HepG2 (cell line): ENCODE measurements around the gene GART. TPM values are rescaled to one million over a fixed set of nuclear protein-coding genes. Genes with fewer than 3 reads are reported as not detected.
A peak's percentile ranks its signal among the peaks of the same experiment; 100 is the strongest.

Experiments
- ELF4 ChIP-seq: sonication (generic); formaldehyde crosslinking; IDR thresholded peaks from 2 replicates; pipeline ENCODE4 v1.5.0; 2020; ENCODE audit warnings: missing genetic modification reagents, mild to moderate bottlenecking, moderate library complexity, borderline replicate concordance
- KDM1A ChIP-seq: IDR thresholded peaks from 2 replicates; pipeline ENCODE4 v1.6.1; 2016; ENCODE audit warnings: missing compliant biosample characterization
- KDM5B ChIP-seq: sonication (generic); formaldehyde crosslinking; IDR thresholded peaks from 2 replicates; pipeline ENCODE4 v1.4.0; 2020; ENCODE audit warnings: missing genetic modification reagents, mild to moderate bottlenecking, borderline replicate concordance
- KLF12 ChIP-seq: sonication (generic); formaldehyde crosslinking; IDR thresholded peaks from 2 replicates; pipeline ENCODE4 v1.4.0; 2020; ENCODE audit warnings: missing genetic modification reagents, borderline replicate concordance
- SALL2 ChIP-seq: sonication (generic); formaldehyde crosslinking; IDR thresholded peaks from 2 replicates; pipeline ENCODE4 v1.8.1; 2023; ENCODE audit warnings: mild to moderate bottlenecking, missing genetic modification reagents, inconsistent platforms
- SNAPC2 ChIP-seq: sonication (generic); formaldehyde crosslinking; IDR thresholded peaks from 2 replicates; pipeline ENCODE4 v1.8.1; 2022; ENCODE audit warnings: mild to moderate bottlenecking, missing genetic modification reagents
- SP1 ChIP-seq, 2 experiments: fragments of 450-650 bp in 1 of 2; sonication (generic) in 1 of 2; formaldehyde crosslinking in 1 of 2; IDR thresholded peaks; 2 replicates each; pipeline versions ENCODE4 v1.4.0 to v1.6.1; 2016 to 2020; ENCODE audit warnings: missing genetic modification reagents in 1 of 2
- TOPORS ChIP-seq: sonication (generic); formaldehyde crosslinking; IDR thresholded peaks from 2 replicates; pipeline ENCODE4 v1.8.0; 2023; ENCODE audit warnings: mild to moderate bottlenecking, missing genetic modification reagents
- YY1 ChIP-seq: IDR thresholded peaks from 2 replicates; pipeline ENCODE4 v1.6.1; 2011; ENCODE audit warnings: low read length, low read depth, moderate library complexity, mild to moderate bottlenecking; ENCODE audit not compliant: insufficient read depth, insufficient replicate concordance
- ZBTB39 ChIP-seq: sonication (generic); formaldehyde crosslinking; IDR thresholded peaks from 2 replicates; pipeline ENCODE4 v1.5.0; 2020; ENCODE audit warnings: missing genetic modification reagents
- ZKSCAN1 ChIP-seq: fragments of 150-350 bp; IDR thresholded peaks from 2 replicates; pipeline ENCODE4 v1.6.1; 2014; ENCODE audit warnings: low read length
- ZNF274 ChIP-seq: sonication (generic); formaldehyde crosslinking; IDR thresholded peaks from 2 replicates; pipeline ENCODE4 v1.5.1; 2020; ENCODE audit warnings: mild to moderate bottlenecking, missing genetic modification reagents
- ZNF280B ChIP-seq: sonication (generic); formaldehyde crosslinking; IDR thresholded peaks from 2 replicates; pipeline ENCODE4 v1.5.0; 2020; ENCODE audit warnings: missing genetic modification reagents, mild to moderate bottlenecking, borderline replicate concordance
- ZNF30 ChIP-seq: sonication (generic); formaldehyde crosslinking; IDR thresholded peaks from 2 replicates; pipeline ENCODE4 v1.5.0; 2020; ENCODE audit warnings: mild to moderate bottlenecking, missing genetic modification reagents
- ZNF318 ChIP-seq: sonication (generic); formaldehyde crosslinking; IDR thresholded peaks from 2 replicates; pipeline ENCODE4 v1.4.0; 2020; ENCODE audit warnings: mild to moderate bottlenecking, missing genetic modification reagents
- ZNF607 ChIP-seq: sonication (generic); formaldehyde crosslinking; IDR thresholded peaks from 2 replicates; pipeline ENCODE4 v1.5.1; 2020; ENCODE audit warnings: missing genetic modification reagents, mild to moderate bottlenecking, borderline replicate concordance
- ZNF7 ChIP-seq: IDR thresholded peaks from 2 replicates; pipeline ENCODE4 v1.6.1; 2016; ENCODE audit warnings: missing biosample characterization, missing genetic modification reagents
- polyA plus RNA-seq, 8 experiments: library from polyadenylated mRNA; depleted of rRNA in 3 of 8; stranded (reverse) in 7 of 8; unstranded in 1 of 8; fragments of >200 nt; fragmentation: Illumina TruSeq in 4 of 8; extraction: Trizol in 4 of 8; gene quantifications; 2 replicates each; pipeline versions ENCODE4 v1.2.1 to v1.2.3, GENCODE V29; 2011 to 2016; ENCODE audit warnings: low read depth in 4 of 8, missing spikeins in 1 of 8, mixed read lengths in 1 of 8; ENCODE audit not compliant: insufficient read depth in 1 of 8
- total RNA-seq, 5 experiments: library from RNA; depleted of rRNA; stranded (reverse); fragments of >200 nt; fragmentation: Illumina TruSeq; extraction: Trizol; gene quantifications; 2 replicates each; pipeline ENCODE4 v1.2.3, GENCODE V29; 2016; ENCODE audit warnings: low read depth in 1 of 5

The GART gene
- total and polyA plus RNA-seq, 2 of the 13 experiments (the other 11 are each of a cell fraction or from before 2014, with no cell fraction given): 17.9 to 109 TPM

- no peak for TF ChIP-seq ZNF318 (CRISPR knock-in tag)
- 0 out of 2 replicates have a peak, but pooled peaks have one; percentile 17 for TF ChIP-seq ZKSCAN1
- TF ChIP-seq SNAPC2 (CRISPR knock-in tag): no peak
- TF ChIP-seq SP1 (IDR thresholded peaks at IDR 0.05): no peak
- peak; percentile 62; the same call in 1 of the 2 replicates for TF ChIP-seq SP1 (CRISPR knock-in tag; IDR thresholded peaks at IDR 0.05)
- TF ChIP-seq ZNF280B: no peak; the same call in 1 of the 2 replicates
- TF ChIP-seq YY1: peak; percentile 75
- no peak for TF ChIP-seq ZNF30 (CRISPR knock-in tag)
- peak; percentile 40; the same call in 1 of the 2 replicates for TF ChIP-seq TOPORS (CRISPR knock-in tag)
- TF ChIP-seq ZBTB39 (CRISPR knock-in tag): no peak
- no peak for TF ChIP-seq ZNF274
- TF ChIP-seq KDM1A: no peak
- TF ChIP-seq KLF12 (CRISPR knock-in tag): no peak
- TF ChIP-seq KDM5B (CRISPR knock-in tag): no peak
- TF ChIP-seq ZNF7 (CRISPR knock-in tag): no peak
- no peak for TF ChIP-seq ELF4 (CRISPR knock-in tag)
- peak; percentile 33; the same call in 1 of the 2 replicates for TF ChIP-seq SALL2
- TF ChIP-seq ZNF607: no peak
These were observed 62.0 kb downstream of the GART start, which contains the start of gene TMEM50B (continued) for GRCh38 chr21:33479679-33480480.
